Bronchial epithelial cell (primary cell): ENCODE results near the gene C4orf50. TPM values are rescaled to one million over a fixed set of nuclear protein-coding genes. Genes with fewer than 3 reads are reported as not detected.

ENCODE experiments used
- DNase-seq: peaks from one replicate; pipeline ENCODE4 v3.0.0-alpha.2; 2010; ENCODE audit warnings: low read depth
- FAIRE-seq: peaks from 2 replicates; lab custom pipeline; 2011; peaks lifted over from hg19 to GRCh38; lab: Jason Lieb, UNC
- H3K27me3 ChIP-seq: 2 replicates; pipeline ENCODE4 v1.5.1; 2011; ENCODE audit warnings: low read length; ENCODE audit not compliant: control insufficient read depth, insufficient read depth
- H3K36me3 ChIP-seq: 2 replicates; pipeline ENCODE4 v1.5.1; 2011; ENCODE audit warnings: low read length; ENCODE audit not compliant: control insufficient read depth, insufficient read depth
- H3K4me3 ChIP-seq: 2 replicates; pipeline ENCODE4 v1.5.1; 2011; ENCODE audit warnings: mild to moderate bottlenecking, low read depth, low read length, control low read depth
- total RNA-seq: library from RNA; depleted of rRNA; stranded (reverse); fragments of >200 nt; gene quantifications from 2 replicates; pipeline ENCODE4 v1.2.1, GENCODE V29; 2014
- TF ChIP-seq, protein P1 (sequence below): IDR thresholded peaks from 2 replicates; pipeline ENCODE4 v1.5.1; 2011; ENCODE audit warnings: mild to moderate bottlenecking, moderate library complexity, low read length, control low read depth, inconsistent platforms; ENCODE audit not compliant: insufficient read depth, severe bottlenecking

C4orf50 gene
- total RNA-seq, 1 donor from 2014 or later = not detected

GRCh38 chr4:6027392-6027791 is 9.2 kb upstream of the C4orf50 start:
- DNase-seq (peak; percentile 55), FAIRE-seq (no peak)
- H3K4me3 ChIP-seq = no peak overlapping the region
- TF ChIP-seq, protein P1, sequence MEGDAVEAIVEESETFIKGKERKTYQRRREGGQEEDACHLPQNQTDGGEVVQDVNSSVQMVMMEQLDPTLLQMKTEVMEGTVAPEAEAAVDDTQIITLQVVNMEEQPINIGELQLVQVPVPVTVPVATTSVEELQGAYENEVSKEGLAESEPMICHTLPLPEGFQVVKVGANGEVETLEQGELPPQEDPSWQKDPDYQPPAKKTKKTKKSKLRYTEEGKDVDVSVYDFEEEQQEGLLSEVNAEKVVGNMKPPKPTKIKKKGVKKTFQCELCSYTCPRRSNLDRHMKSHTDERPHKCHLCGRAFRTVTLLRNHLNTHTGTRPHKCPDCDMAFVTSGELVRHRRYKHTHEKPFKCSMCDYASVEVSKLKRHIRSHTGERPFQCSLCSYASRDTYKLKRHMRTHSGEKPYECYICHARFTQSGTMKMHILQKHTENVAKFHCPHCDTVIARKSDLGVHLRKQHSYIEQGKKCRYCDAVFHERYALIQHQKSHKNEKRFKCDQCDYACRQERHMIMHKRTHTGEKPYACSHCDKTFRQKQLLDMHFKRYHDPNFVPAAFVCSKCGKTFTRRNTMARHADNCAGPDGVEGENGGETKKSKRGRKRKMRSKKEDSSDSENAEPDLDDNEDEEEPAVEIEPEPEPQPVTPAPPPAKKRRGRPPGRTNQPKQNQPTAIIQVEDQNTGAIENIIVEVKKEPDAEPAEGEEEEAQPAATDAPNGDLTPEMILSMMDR = no peak
- no peaks in the 10 kb centered on the region for H3K27me3 ChIP-seq
- H3K36me3 ChIP-seq = no peaks in the 10 kb centered on the region

GRCh38 chr4:6024313-6024960 is 6.2 kb upstream of the C4orf50 start:
- H3K4me3 ChIP-seq = no peak overlapping the region
- no peaks in the 10 kb centered on the region for H3K27me3 ChIP-seq
- DNase-seq (no peak), FAIRE-seq (no peak)
- TF ChIP-seq, protein P1 = no peak
- no peaks in the 10 kb centered on the region for H3K36me3 ChIP-seq

- DNase-seq (no peak), FAIRE-seq (peak; percentile 32)
- H3K4me3 ChIP-seq = no peak overlapping the region
- H3K27me3 ChIP-seq = no peaks in the 10 kb centered on the region
- H3K36me3 ChIP-seq = no peaks in the 10 kb centered on the region
- TF ChIP-seq, protein P1 = no peak
Measured at GRCh38 chr4:6023731-6024130, 5.5 kb upstream of the C4orf50 start.

- no peak for DNase-seq
- TF ChIP-seq, protein P1 = no peak
- no peaks in the 10 kb centered on the region for H3K36me3 ChIP-seq
- H3K4me3 ChIP-seq = no peak overlapping the region
- FAIRE-seq = no peak
- no peaks in the 10 kb centered on the region for H3K27me3 ChIP-seq
Measured at GRCh38 chr4:6022607-6023288, 4.5 kb upstream of the C4orf50 start.

GRCh38 chr4:6021831-6022606 is 3.8 kb upstream of the C4orf50 start:
- no peaks in the 10 kb centered on the region for H3K27me3 ChIP-seq
- H3K4me3 ChIP-seq = no peak overlapping the region
- H3K36me3 ChIP-seq = no peaks in the 10 kb centered on the region
- TF ChIP-seq, protein P1 = no peak
- DNase-seq = no peak
- FAIRE-seq = no peak
